HG02884 (cell line): ENCODE data around the gene IL21R.
"Not testable (repeated sequence)": the region's sequence is repeated elsewhere in the genome, so short reads cannot be mapped to it uniquely, and the experiment has no call there.

ENCODE experiments used
- ATAC-seq: cut with Tn5 transposase; IDR thresholded peaks from one replicate; pipeline ENCODE4 v1.9.1; 2021; ENCODE audit warnings: mild to moderate bottlenecking, moderate library complexity; ENCODE audit not compliant: unreplicated experiment

The IL21R gene

GRCh38 chr16:27425961-27426360 lies 24.0 kb downstream of the IL21R start:
- ATAC-seq, result no peak

- ATAC-seq, result peak; percentile 78
These were observed 24.7 kb downstream of the IL21R start for GRCh38 chr16:27426423-27427408.

- no peak for ATAC-seq
These were observed 25.6 kb downstream of the IL21R start for GRCh38 chr16:27427538-27427937.

- ATAC-seq, result no peak
These were observed 26.2 kb downstream of the IL21R start for GRCh38 chr16:27428026-27428785.

- ATAC-seq, result no peak
These were observed 27.4 kb downstream of the IL21R start for GRCh38 chr16:27429330-27429871.

- ATAC-seq, result no peak
These were observed 28.0 kb downstream of the IL21R start for GRCh38 chr16:27429981-27430441.

- no peak for ATAC-seq
These were observed 28.5 kb downstream of the IL21R start for GRCh38 chr16:27430512-27430911.

GRCh38 chr16:27430923-27431484 lies 29.0 kb downstream of the IL21R start:
- peak; percentile 35 for ATAC-seq

GRCh38 chr16:27431773-27432532 lies 30.0 kb downstream of the IL21R start:
- no peak for ATAC-seq

GRCh38 chr16:27432558-27432957 lies 30.6 kb downstream of the IL21R start:
- no peak for ATAC-seq

- ATAC-seq, result not testable (repeated sequence)
These were observed 31.2 kb downstream of the IL21R start for GRCh38 chr16:27433191-27433590.

- no peak for ATAC-seq
These were observed 31.7 kb downstream of the IL21R start for GRCh38 chr16:27433636-27434035.

GRCh38 chr16:27434141-27435051 lies 32.4 kb downstream of the IL21R start:
- ATAC-seq, result no peak

GRCh38 chr16:27435146-27435545 lies 33.2 kb downstream of the IL21R start:
- not testable (repeated sequence) for ATAC-seq

GRCh38 chr16:27436065-27436464 lies 34.1 kb downstream of the IL21R start:
- no peak for ATAC-seq

- ATAC-seq, result no peak
These were observed 35.1 kb downstream of the IL21R start for GRCh38 chr16:27436921-27437650.

- no peak for ATAC-seq
These were observed 36.0 kb downstream of the IL21R start for GRCh38 chr16:27437946-27438345.

- ATAC-seq, result no peak
These were observed 37.5 kb downstream of the IL21R start for GRCh38 chr16:27439271-27440018.
